HG02571 (cell line): Measurements from ENCODE around the gene CHRNB1.

Experiments used
- ATAC-seq: cut with Tn5 transposase; IDR thresholded peaks from one replicate; pipeline ENCODE4 v1.9.1; 2021; ENCODE audit warnings: mild to moderate bottlenecking, moderate library complexity; ENCODE audit not compliant: unreplicated experiment

CHRNB1 gene

GRCh38 chr17:7437369-7437863, 7.4 kb upstream of the CHRNB1 start:
- ATAC-seq = no peak

DNA sequence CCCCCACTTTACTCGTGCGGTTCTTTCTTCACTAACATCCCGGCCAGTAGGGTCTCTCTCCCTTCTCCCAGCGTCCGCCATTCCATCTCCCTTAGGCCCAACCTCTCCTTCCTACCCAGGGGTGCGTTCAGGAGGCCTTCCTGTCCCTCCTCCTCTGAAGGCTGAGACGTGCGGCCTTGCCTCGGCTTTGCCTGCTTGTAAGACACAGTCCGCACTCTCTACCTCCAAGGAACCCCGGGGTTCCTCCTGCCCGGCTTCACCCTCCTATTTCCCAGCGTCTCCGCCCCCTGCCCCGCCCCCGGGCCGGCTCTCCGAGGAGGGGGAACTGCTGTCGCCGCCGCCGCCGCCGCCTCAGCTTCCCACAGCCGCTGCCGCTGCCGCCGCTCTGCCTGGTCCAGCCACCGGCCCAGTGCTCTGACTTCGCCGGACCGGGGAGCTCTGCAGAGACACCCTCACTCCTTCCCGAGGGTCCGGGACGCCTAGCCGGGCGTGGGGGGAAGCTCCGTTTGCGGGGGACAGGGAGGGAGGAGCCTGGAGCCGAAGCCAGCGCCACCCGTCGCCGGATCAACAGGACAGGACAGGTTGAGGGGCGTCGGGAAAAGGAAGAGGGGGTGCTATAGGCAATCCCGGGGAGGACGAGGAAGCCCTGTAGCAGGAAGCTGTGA, 6.8 kb upstream of the CHRNB1 start:
- ATAC-seq = no peak

- ATAC-seq = no peak
Measured at GRCh38 chr17:7438656-7439460, 6.0 kb upstream of the CHRNB1 start.

DNA sequence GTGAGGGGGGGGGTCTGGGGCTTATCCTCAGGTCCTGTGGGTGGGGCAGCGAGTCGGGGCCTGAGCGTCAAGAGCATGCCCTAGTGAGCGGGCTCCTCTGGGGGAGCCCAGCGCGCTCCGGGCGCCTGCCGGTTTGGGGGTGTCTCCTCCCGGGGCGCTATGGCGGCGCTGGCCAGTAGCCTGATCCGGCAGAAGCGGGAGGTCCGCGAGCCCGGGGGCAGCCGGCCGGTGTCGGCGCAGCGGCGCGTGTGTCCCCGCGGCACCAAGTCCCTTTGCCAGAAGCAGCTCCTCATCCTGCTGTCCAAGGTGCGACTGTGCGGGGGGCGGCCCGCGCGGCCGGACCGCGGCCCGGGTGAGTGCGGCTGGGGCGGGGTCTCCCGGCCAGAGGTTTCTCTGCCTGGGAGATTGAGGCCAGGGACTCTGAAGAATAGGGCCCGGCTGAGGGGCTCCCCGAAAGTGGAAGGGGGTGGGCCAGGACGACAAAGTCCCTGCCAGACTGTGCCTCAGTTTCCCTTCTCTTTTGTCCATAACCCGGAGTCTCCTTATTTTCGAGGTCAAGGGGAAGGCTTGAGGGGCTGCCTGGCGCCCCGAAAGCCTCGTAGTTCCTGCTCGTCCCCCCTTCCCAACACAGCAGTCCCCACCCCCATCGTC, 5.3 kb upstream of the CHRNB1 start, which contains the start of gene FGF11:
FGF11 (plus strand) TSS at position 51 of the 651 bp plus-strand sequence; CDS start at position 160, 109 bp downstream.
- no peak for ATAC-seq

GRCh38 chr17:7440113-7440833, 4.6 kb upstream of the CHRNB1 start:
- ATAC-seq = no peak

- ATAC-seq = no peak
Measured at GRCh38 chr17:7440834-7441195, 4.0 kb upstream of the CHRNB1 start.

GRCh38 chr17:7441266-7441665, 3.6 kb upstream of the CHRNB1 start:
- ATAC-seq = no peak

- no peak for ATAC-seq
Measured at GRCh38 chr17:7442142-7442541, 2.7 kb upstream of the CHRNB1 start.

- no peak for ATAC-seq
Measured at GRCh38 chr17:7443499-7444485, 1.1 kb upstream of the CHRNB1 start.

DNA sequence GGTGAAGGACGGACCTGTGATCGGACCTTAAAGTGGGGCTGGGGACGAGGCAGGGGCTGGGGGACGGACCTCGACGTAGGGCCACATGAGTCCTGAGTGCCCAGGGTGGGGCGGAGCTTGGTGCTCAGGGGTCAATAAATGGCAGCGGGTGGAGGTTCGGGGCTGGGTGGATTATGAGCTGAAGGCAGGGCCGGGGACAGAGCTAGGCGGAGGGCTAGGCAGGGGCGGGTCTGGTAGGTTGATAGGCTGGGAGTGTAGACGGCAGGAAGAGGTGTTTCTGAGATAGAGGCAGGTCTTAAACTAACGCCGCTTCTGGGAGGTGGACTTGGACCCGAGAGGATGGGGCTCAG, 733 bp downstream of the CHRNB1 start:
- no peak for ATAC-seq

DNA sequence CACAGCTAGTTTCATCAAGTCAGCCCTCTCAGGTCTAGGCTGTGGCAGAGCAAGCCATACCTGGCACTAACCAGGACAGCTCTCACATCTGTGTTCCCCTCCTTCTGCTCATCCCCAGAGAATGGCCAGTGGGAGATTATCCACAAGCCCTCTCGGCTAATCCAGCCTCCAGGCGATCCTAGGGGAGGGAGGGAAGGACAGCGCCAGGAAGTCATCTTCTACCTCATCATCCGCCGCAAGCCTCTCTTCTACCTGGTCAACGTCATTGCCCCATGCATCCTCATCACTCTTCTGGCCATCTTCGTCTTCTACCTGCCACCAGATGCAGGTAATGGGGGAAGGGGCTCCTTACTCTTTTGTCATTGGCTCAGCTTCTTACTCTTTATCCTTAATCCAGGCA, 3.6 kb downstream of the CHRNB1 start:
- no peak for ATAC-seq

GRCh38 chr17:7459961-7460545, 15.2 kb downstream of the CHRNB1 start:
- ATAC-seq = no peak

DNA sequence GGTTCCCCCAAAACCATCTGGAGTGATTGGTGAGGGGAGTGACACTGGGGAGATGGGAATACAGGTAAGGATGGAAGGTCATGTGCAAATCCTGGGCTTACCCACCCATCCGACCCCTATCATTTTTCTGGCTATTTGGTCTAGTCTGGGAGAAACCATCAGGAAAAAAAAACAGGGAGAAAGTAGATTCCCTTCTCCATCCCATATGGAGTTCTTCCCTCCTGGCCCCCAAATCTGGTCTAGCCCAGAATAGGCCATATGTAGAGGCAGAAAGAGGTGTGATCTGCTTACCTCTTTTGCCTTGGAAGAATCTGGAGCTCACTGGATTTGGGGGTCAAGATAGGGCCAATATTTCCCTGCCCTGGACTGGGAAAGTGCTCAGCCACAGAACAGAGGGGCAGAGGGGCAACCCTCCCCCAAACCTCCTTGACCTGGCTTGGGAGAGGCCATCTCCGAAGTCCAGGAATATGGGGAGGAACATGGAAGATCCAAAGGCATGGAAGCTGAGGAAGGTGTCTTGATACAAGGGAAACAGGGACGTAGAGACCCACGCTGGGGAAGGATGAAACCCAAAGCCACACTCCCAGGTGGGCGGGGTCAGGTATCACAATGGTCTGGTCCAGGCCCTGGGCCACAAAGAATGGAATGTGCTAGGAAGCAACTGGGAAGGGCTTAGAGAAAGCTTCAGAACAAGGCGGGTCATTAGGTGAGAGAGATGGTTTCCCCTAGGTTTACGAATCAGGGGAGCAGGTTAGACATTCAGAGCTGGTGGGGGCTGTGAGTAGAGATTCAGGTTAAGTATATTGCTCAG, 16.2 kb downstream of the CHRNB1 start:
- ATAC-seq = no peak

DNA sequence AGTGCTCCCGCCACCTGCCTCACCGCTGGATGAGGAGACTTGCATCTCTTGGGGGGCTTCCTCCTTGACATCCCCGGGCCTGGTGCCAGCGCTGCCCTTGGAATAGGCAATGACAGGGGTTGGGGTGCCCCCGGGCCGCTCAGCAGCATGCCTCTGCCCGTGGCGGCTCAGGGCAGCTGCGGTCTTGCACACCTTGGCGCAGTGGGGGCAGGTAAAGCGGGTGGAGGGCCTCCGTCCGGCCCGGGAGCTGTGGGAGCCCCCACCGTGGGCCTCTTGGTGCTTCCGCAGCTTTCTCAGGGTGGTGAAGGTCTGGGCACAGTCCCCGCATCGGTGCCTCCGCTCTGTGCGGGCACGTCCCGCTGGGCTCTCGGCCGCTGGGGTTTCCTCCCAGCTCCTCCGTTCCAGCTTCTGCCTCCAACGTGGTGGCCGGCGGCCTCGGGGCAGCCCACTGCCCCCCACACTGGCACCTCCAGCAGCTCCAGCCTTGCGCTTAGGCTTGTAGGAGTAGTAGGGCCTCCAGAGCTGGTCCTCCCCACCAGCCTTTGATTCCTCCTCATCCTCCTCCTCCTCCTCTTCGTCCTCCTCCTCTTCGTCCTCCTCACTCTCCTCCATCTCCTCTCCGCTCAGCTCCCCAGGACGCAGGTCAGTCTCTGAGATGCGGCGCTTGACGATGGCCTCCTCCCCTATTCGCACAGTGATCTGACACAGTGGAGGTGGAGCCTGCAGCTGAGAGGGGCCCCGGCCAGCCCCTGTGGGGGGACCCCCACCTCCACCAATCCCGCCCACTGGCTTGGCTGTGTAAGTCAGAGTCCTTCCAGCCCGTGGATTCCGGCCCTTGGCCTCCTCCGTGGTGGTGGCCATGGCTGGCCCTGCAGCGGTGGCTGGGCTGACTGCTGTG, 17.9 kb downstream of the CHRNB1 start:
- no peak for ATAC-seq

- no peak for ATAC-seq
Measured at GRCh38 chr17:7463372-7463846, 18.5 kb downstream of the CHRNB1 start.

DNA sequence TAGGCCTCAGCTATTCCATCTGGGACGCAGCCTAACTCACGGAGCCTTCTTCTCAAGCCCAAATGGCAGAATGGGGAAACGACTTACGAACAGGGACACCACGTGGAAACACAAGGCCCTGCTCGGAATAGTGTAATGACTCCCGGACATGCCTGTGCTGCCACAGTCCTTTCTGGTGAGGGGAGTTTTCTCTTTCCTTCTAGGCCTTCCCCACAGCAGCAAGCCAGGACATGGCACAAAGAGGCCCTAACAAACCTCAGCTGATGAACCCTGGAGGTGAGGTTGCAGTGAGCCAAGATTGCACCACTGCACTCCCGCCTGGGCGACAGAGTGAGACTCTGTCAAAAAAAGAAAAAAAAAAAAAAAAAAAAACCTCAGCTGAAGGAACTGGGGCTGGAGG, 19.2 kb downstream of the CHRNB1 start:
- ATAC-seq = no peak

DNA sequence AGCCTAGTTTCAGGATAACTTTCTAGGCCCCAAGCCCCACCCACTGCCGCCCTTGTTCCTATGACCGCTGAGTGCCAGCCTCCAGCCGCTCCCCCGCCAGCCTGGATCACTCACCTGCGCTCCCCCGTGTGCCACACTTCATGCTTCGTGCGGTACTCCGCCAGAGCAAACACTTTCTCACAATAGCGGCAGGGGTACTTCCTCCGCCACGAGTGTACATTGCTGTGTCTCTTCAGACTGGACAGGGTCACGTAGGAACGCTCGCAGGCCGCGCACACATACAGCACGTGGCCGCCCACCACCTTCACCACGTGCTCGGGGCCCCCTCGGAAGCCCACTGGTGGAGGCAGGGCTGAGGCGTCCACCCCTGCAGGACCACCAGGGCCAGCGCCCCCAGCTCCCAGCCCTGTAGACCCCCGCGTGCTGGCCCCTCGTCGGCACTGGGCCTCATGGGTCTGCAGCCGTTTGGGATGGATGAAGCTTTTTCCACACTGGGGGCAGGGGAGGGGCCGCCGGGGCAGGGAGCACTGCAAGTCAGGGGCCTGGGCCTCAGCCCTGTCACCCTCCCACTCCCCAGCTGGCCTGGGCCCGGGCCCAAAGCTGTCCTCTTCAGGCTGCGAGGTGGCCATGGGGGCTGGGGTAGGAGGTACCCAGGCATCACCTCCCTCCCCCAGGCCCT, 20.9 kb downstream of the CHRNB1 start:
- no peak for ATAC-seq
